ENCODE data around the gene ZNF850.

ZNF850 gene

DNA sequence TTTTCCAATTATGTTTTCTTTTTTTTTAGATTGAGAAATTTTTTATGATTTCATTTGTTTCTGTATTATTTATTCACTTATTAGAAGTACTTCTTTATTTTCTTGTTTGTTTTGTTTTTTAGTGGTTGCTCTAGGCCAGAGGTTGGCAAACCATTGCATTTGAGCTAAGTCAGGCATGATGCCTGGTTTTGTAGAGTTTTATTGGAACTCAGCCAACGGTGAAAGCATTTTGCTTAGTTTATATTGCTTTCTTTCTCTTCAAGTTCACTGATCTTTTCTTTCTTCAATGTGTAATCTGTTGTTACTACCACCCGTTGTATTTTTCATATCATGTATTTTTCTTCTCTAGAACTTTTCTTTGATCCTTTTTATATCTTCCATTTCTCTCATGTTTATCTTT lies 65.5 kb downstream of the ZNF850 start:
- DNase-seq, result no peak

DNA sequence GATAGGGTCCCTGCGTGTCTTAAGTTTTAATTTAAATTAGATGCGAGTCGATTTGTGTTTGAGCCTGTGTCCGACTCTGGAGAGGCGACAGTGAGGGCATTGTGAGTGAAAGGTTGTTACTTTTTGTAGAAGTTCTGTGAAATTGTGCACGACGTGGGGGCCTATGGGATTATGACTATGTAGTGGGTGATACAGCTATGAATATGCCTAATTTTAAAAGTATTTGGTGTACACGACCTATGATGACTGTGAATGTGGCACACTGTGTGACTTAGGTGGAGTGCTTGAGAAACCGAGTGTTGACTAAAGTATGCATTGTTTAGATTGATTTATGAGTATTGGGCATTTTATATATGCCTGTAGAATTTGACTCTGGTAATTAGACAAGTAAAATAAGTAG lies 84.5 kb downstream of the ZNF850 start:
- no peak for DNase-seq

DNA sequence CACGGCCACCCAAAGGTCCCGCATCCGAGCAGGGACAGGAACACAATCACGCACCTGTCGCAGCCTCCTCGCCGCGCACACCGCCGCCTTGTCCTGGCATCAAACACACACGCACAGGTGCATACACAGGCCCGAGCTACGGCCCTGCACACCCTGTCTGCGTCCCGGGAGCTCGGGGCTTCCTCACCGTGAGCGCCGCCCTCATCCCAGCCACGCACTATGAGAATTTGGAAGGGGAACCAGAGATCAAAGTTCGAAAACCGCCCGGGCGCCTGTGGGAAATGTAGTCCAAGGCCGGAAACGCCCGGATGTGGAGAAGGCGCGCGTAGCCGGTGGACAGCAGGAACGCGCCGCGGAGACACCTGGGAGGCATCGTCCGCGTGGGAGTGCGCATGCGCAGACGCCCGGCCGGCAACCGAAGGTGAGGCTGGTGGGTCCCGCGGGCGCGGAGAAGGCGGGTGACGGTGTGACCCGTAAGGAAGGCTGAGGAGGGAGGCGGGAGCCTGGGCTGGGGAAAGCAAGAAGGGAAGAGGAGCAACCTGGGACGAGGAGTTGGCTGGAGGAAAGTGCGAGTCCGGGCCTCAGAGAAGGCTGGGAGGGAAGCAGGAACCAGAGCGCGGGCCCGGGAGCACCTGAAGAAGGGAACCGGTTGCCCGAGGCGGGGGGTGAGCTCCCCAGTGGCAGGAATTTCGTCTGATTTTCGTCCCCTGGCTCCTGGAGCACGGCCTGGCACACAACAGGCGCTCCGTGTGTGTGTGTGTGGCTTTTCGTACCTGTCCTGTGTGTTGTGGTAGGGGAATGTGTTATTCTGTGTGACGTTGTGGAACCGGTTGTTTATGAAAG lies 85.2 kb downstream of the ZNF850 start, which contains the start of gene ZNF567:
TSS of gene ZNF567 (plus strand) at position 399 of the 843 bp plus-strand sequence. CDS start 7,256 bp downstream, outside the sequence.
- peak; percentile 69 to 99 (median 92) for DNase-seq

DNA sequence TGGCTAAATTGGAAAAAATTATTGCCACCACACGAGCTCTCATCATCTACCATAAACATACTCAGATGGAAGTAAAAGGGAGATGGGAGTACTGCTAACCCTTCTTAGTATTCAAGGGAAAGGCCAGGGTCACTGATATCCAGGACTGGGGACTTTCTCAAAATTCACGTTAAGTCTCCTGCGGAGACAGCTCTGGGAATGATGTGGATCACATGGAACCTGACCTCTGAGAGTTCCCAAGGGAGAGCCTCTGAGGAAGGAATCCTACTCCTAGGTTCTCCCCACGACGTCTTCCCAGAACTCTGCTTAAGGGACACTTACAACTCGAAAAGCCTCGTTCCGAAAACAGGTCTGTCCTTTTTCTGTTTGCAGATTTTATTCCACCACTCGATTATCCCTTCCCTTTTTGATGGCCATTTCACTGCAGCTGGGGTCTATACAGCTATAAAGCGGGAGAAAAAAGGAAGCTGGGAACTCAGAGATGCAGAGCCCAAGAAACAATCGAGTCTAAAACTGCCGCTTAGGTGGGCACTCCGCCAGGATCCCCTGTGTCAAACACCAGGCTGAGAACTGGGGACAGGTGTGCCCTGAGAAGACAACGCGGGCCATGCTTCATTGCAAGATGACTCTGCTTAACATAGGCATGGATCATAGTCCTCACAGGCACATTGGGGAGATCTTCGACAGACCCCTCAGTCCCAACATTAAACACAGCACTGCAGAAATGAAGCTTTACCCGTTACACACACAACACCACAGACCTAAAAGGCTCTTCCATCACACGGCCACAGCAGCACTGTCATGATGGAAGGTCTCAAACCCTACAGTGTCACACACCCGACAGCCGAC lies 86.0 kb downstream of the ZNF850 start:
- DNase-seq, result peak in 12 of 56 donors; percentile 3 to 42 (median 24)

DNA sequence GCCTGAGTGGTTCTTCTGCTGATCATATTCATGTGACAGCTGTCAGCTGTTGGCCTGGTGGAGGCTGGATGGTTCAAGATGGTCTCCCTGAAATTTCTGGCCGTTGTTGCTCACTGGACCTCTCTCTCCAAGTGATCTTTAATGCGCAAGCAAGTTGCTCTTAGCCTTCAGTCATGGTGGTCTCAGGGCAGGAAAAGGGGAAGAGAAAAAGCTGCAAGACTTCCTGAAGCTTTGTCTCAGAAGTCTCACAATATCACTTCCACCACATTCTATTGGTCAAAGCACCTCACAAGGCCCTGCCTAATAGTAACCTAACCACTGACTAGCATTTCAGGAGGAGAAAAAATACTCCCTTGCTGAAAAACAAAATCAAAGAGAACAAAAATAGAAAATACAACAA lies 86.8 kb downstream of the ZNF850 start:
- DNase-seq, result no peak

DNA sequence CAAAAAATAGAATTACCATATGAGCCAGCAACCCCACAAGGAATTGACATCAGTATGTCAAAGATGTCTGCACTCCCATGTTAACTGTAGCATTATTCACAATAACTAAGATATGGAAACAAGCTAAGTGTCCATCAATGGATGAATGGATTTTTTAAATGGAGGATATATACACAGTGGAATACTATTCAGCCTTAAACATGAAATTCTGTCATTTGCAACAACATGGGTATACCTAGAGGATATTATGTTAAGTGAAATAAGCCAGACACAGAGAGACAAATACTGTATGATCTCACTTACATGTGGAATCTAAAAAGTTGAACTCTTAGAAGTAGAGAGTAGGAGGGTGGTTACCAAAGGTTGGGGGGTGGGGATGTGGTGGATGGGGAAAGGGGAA lies 93.2 kb downstream of the ZNF850 start:
- no peak for DNase-seq

DNA sequence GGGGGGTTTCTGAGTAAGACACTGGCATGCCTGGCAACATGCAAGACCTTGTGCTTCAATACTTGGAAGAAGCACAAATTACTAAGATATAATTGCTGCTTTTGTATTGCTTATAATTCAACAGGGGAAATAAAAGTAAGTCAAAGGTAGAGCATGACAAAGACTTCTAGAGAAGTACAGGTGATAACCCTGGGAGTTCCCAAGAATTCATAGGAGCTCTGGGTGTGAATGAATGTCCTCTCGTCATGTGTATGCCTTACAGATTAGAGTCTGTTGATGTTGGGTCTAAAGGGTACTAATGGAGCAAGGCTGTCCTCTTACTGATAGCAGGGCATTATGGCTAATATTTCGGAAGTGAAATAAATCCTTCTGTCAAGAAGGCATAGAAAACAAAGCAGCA lies 98.4 kb downstream of the ZNF850 start:
- no peak for DNase-seq

DNA sequence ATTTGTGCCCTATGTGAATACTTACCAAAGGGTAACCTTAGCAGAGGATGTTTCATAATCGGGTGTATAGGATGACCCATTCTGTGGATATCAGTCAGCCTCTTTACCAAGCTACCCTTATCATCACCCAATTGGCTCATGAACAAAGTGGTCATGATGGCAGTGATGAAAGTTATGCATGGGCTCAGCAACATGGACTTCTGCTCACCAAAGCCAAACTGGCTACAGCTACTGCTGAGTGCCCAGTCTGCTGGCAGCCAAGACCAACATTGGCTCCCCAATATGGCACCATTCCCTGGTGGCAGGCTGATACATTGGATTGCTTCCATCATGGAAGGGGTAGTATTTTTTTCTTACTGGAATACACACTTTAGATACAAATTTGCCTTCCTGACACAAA lies 100.2 kb downstream of the ZNF850 start:
- DNase-seq, result no peak

DNA sequence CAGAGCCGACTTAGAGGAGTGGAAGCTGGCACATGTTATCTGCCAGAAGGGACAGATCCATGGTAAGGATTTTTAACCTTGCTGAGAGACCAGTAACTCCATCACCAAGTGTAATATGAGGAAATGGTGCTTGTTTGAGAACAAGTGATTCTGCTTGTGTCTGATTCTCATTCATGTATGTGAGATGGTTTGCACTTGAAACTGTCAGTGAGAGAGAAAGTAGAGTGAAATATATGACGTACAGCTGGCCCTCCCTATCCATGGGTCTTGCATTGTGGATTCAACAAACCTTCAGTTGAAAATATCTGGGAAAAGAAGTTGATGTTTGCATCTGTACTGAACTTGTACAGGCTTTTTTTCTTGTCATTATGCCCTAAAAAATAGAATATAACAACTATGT lies 104.0 kb downstream of the ZNF850 start:
- no peak for DNase-seq

DNA sequence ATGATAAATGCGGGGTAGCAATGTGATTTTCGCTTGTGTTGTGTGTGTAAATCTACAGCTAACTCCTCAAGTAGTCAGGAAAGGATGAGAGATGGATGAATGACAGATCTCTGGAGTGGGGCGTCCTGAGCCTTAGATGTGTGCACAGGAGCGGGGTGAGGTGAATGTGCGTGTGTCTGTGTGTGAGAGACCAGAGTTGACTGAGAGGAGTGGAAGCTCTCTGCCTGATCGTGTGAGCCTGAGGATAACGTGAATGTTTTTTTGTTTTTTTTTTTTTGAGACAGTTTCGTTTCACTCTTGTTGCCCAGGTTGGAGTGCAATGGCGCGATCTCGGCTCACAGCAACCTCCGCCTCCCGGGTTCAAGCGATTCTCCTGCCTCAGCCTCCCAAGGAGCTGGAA lies 106.8 kb downstream of the ZNF850 start:
- no peak for DNase-seq
